GM19463 (cell line): ENCODE measurements around the gene DHX58.

ENCODE experiments used
- ATAC-seq: cut with Tn5 transposase; IDR thresholded peaks from one replicate; pipeline ENCODE4 v1.9.1; 2021; ENCODE audit warnings: mild to moderate bottlenecking, moderate library complexity; ENCODE audit not compliant: unreplicated experiment

Gene DHX58

GRCh38 chr17:42087736-42088705 is 24.5 kb downstream of the DHX58 start:
- ATAC-seq = no peak

DNA sequence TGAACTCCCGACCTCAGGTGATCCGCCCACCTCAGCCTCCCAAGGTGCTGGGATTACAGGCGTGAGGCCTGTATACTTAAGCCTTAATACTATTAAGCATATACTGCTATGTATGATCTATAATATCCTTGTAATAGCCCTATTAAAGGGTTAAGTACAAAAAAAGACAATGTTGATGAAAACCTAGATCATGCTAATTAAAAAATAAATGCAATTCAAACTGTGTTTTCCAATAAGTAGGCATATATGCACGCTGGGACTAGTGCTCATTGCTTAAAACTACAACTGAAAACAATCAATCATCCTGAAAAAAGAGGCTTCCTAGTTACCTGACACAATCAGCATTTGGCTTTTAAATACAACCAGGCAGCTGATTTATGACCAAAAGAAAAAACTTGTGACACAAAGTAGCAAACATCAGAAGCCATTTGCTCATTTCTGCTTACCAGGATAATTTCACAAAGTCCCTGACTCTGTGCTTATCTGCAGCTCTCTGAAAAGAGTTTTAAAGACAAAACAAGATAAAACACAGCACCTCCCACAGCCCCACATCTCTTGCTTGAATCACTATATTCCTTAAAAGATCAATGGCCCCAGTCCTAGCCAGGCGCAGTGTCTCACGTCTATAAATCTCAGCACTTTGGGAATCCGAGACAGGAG is 25.3 kb downstream of the DHX58 start:
- ATAC-seq = no peak

DNA sequence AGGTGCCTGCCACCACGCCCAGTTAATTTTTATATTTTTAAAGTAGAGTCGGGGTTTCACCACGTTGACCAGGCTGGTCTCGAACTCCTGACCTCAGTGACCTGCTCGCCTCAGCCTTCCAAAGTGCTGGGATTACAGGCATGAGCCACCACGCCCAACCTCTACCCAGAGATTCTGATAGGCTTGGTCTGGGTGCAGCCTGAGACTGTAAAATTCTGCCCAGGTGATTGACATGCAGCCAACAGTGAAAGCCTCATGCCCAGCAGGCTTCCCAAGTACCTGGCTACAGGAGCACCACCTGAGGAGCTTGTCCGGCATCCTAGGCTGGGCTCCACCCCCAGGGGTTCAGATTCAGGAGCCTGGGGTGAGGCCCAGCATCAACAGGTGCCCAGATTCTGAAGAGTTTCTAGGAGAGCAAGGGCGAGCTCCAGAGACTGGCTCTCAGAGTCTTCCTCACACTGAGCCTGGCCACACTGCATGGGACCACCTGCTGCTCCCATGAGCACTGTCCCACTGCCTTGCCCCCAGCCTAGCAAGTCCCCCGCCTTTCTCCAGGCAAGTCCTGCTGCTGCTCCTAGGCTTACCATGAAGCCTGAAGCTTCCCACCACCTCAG is 30.9 kb downstream of the DHX58 start:
- no peak for ATAC-seq

GRCh38 chr17:42079541-42079940 is 33.0 kb downstream of the DHX58 start:
- ATAC-seq = no peak

DNA sequence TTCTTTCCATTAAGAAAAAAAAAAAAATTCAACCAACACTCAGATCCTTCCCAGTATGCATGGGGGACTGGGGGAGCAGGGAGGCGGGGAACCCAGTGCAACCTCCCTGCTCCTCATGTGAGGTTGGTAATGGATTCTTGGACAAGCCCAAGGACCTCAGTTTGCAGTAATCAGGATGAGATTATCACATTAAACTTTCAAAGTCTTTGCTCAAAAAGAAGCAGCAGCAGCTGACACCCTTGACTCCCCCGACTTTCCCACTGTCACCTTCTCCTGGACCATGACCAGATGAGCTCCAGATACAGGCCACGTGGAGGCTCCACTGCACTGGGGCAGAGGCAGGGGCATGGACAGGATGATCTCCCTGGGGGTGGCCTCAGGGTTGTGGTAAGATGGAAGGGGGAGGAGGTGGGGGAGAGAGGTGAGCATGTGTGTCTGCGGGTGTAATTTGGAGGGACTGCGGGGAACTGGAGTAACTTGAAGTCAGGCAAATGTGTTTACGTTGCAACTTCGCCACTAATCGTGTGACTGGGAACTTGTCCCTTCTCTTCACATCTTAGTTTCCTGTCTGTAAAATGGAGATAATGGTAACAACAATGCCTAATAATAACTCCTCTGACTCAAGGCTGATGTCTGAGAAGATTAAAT is 34.0 kb downstream of the DHX58 start:
- ATAC-seq = no peak

- ATAC-seq = no peak
Observed at GRCh38 chr17:42077755-42078154, 34.8 kb downstream of the DHX58 start.

DNA sequence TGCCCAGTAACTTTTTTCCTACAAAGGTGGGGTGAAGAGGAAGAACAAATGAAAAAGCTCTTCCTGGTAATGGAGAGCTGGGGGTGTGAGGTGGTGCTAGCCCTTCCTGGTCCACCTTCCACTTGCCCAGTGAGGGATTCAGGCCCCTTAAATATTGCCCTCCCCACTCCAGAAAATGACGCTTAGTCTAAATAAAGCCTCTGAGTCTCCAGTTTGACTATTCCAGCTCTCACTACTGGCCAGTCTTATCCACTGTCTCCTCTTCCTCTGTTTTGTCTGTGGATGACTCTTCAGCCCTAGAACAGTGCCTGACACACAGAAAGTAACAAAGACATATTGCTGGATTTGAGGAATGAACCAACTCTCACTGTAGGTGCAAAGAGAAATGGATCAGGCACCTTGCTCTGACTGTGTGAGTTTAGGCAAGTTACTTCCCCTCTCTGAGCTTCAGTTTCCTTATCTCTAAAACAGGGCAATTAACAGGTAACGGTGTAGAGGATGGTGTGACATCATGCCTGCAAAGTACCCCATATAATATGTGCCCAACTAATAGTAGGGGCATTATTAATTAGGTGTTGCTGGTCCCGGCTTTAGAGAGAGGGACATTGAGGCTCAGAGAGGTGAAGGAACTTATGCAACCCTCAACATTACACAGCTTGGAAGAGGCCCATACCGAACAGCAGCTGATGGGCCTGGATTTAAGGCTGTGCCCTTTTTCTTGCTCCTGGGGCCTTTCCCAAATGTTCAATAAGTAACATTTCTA is 35.5 kb downstream of the DHX58 start:
- ATAC-seq = no peak

DNA sequence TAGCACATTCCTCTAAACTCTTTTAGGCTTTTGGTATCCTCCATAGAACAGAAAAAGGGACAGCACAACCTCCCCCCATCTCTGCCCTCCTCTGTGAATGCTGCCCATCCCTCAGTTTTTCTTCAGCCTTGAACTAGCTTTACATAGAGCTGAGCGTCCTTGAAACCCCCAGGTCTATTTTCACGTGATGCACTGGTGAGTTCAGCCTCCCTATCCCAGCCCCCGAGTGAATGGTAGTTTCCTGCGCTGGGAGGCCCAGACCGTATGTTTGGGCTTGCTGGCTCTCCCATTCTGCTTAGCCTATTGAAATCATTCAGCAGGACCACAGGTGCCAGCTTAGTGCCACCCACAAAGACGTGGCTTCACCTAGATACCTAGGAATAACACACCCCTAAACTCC is 36.7 kb downstream of the DHX58 start:
- no peak for ATAC-seq

DNA sequence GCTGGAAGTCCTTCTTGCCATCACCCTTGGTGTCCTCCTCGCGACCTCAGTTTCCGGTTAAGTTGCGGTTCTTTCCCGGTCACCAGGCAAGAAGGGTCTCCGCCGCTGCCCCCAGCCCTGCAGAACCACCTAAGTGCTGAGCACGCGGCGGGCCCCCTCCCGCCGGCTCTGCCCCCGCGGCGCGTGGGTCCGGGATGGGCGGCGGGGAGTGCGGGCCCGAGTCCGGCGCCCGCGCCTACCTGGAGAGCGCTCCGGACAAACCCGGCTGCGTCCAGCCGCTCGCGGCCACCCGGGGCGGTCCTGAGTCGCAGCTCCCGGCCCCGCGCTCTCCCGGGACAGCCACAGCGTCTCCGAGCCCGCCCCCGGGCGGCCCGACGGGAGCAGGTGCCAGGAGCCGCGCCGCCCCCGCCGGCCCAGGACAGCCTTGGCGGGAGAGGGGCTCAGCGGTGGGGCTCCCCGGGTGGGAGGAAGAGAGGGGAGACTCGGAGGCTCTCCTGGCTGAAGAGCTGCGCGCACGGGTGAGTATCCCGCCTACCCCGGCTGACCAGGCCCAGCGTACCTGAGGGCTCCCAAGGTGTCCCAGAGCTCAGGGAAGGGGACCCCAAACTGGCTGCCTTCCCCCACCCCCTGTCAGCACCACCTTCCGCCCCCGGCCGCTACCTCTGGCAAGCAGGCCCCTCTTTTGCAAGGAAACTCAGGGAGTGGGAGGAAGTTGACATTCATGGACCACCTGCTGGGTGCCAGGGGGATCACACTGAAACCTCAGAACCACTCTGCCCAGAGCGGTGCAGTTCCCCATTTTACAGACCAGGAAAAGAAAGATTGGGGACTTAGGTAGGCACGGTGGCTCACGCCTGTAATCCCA is 40.0 kb downstream of the DHX58 start:
- ATAC-seq = no peak

DNA sequence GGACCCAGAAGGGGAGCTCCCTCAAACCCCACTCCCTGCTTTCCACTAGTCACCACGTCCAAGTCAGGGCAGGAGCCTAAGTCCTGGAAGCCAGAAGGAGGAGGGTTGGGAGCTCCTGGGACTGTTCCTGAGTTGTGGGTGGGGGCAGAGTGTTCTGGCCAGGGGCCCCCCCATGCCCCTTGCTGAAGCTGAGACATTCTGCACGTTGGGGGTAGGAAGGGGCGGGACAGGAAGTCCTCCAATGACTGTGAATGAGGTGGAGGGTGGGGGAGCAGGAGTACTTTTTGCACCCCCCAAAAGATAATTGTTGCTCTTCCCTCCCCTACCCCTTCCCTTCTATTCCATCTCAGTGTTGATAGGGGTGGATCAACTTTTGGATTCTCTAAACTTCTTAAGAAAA is 40.7 kb downstream of the DHX58 start:
- ATAC-seq = no peak

DNA sequence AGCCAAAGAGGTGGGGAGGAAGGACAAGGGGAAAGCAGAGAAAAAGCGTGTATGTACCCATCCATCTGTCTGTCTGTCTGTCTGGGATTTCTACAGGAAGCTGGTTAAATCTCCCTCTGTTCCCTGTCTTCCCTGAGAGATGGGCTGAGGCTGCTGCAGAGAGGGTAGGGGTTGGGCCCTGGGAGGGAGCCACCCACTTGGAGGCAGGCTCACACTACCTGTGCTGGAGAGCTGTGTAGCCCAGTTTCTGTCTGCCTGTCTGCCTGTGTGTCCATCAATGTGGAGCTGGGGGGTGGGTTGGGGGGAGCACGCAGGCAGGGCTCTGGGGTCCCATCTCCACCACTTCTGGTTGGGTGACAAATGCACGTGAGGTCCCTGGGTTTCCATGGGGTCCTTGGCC is 43.5 kb downstream of the DHX58 start:
- ATAC-seq = no peak

DNA sequence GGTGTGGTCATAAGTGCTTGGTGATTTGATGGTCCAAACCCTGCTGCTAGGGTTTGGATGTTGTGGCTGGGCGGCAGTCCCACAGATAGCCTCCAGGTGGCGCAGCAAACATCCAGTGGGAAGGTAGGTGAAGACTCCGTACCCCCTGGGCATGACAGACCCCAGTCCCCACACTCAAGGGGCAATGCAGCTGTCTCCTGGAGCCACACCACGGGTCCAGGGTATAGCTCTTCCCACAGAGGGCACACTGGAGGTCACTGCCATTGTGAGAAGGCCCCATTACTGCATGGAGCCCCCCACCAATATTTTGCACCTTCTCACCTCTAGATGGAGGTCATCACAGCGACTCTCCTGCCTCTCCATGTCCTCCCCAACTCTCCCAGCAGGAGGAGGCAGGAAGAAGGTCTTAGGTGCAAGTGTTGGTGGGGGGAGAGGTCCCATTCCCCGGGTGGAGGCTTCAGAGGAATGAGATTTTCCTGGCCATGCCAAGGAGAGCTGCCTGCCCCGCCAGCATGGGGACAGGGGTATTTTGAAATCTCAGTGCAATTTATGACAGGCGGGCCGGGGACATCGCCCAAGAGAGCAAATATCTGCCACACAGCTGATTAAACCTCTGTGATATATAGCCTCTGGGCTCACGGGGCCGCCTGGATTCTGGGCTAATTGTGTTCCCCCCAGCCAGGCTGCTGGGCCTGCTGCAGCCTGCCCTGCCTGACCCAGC is 45.0 kb downstream of the DHX58 start:
- ATAC-seq = no peak

DNA sequence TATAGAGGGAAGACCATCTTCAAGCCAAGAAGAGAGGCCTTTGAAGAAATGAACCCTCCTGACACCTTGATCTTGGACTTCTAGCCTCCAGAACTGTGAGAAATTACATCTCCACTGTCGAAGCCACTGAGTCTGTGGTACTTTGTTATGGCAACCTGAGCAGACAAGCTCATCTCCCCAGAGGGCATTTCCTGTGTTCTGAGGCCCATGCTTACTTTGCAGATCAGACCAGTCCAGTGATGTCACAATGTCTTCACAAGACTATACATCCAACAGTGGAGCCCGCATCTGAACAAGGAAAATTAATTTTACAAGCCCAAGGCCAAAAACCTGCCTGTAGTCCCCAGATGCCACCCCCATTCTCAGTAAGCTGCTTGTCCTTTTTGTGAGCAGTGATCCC is 47.3 kb downstream of the DHX58 start:
- no peak for ATAC-seq

DNA sequence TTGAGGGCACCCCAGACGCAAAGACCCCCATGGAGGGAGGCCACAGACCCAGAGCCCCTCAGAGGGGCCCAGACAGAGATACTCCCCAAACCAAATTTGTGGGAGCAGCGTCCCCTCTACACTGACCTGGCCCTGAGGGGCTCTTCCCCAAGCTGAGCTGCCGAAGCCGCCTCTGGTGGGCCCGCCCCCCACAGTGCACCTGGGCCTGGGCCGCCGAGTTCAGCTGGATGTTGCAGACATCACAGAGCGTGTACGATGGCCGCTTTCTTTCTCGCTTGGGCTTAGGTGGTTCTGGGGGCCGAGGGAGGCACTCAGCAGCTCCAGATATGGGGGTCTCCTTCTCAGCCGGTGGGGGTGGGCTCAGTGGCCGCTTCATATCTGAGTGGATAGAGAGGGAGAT is 49.8 kb downstream of the DHX58 start:
- no peak for ATAC-seq

DNA sequence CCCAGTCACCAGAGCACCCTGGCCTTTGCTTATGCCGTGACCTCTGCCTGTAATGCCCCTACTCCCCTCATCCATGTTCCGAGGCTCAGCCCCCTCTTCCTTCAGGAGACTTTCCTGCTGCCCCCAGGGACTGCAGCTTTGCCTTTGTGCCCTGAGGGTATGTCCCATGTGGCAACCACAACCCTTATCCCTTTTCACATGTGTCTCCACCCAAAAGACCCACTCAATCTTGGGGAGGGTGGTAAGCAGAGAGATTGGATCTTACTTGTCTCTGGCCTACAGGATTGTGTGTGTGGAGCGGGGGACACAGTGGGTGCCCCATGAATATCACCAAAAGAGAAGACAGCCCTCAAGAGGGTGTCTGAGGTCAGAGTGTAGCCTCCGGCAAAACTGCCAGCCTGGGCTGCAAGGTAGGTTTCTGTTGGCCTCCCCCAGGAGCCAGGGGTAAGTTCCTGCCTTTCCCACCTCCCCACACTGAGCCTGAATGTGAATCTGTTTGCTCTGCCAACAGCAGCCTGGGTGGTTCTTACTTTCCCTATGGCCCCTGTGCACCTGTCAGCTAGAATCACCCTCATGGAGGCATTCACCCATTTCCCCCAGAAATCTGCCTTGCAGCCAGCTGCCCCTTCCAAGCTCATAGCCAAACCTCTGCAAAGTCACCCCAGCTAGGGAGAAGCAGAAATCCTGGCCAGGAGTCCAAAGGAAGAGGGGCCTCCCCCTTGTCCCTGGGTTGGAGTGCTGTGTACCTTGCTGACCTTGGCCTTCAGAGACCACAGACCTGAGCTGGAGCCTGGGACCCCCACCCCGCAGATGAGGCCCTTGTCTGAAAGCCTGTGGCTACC is 50.6 kb downstream of the DHX58 start:
- no peak for ATAC-seq

DNA sequence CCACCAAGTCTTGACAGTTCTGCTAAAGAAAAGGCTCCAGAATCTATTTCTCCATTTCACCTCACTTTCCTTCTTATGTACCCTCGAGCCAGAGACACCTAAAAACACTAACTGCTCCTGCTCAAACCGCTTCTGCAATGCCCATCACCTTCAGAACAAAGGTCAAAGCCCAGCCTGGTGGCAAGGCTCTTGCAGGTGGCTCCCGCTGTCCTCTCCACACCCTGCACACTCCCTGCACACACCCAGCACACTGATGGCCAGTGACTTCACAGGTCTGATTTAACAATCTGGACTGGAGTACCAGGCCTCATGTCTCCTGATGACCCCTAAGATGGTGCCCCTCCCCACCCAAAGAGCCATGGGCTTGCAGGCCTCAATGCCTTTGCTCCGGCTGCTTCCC is 52.3 kb downstream of the DHX58 start:
- no peak for ATAC-seq

GRCh38 chr17:42059815-42060214 is 52.7 kb downstream of the DHX58 start:
- no peak for ATAC-seq

- no peak for ATAC-seq
Observed at GRCh38 chr17:42058063-42058462, 54.5 kb downstream of the DHX58 start.
